B cell (primary cell): ENCODE results near the gene CABLES1. TPM values are rescaled to one million over a fixed set of nuclear protein-coding genes. Genes with fewer than 3 reads are reported as not detected.

ENCODE experiments used
- ATAC-seq: fragments of 200-7000 bp; cut with Tn5 transposase; one replicate; pipeline ENCODE4 v1.10.0; 2021; ENCODE audit warnings: low read depth, mild to moderate bottlenecking, moderate number of reproducible peaks, moderate library complexity
- CTCF ChIA-PET: fragments of 350-600 bp; sonication (Branson Sonifier 250); formaldehyde crosslinking; loops from one replicate; lab custom pipeline; 2021; ENCODE audit warnings: antibody characterized with exemption, inconsistent platforms; lab: Charles Lee
- POLR2A ChIA-PET: fragments of 350-600 bp; sonication (Branson Sonifier 250); formaldehyde crosslinking; loops from one replicate; lab custom pipeline; 2021; ENCODE audit warnings: antibody characterized with exemption; lab: Charles Lee
- DNase-seq: peaks from one replicate; pipeline ENCODE4 v3.0.0; 2013
- H2AFZ ChIP-seq: 2 replicates; pipeline ENCODE4 v1.6.1; 2012; ENCODE audit warnings: mild to moderate bottlenecking, low read depth, low read length; ENCODE audit not compliant: insufficient read depth, poor library complexity, severe bottlenecking
- H3K27ac ChIP-seq, 2 donors: 1 replicate in 1 of 2; 2 replicates in 1 of 2; pipeline ENCODE4 v1.5.1; 2012 to 2013; ENCODE audit warnings: low read length in 2 of 2, mild to moderate bottlenecking in 2 of 2, moderate library complexity in 1 of 2
- H3K27me3 ChIP-seq, 4 experiments: fragments of 200-600 bp in 1 of 4; sonication (generic) in 1 of 4; replicated peaks in 1 of 4; 1 replicate in 2 of 4; 2 replicates in 2 of 4; pipeline versions ENCODE4 v1.6.1 to v1.7.0; 2013 to 2016; ENCODE audit warnings: low read length in 3 of 4, mild to moderate bottlenecking in 2 of 4, mixed read lengths in 1 of 4, moderate library complexity in 1 of 4; ENCODE audit not compliant: insufficient read depth in 4 of 4, control insufficient read depth in 3 of 4; ENCODE audit errors: control extremely low read depth in 1 of 4
- H3K36me3 ChIP-seq, 2 experiments: replicated peaks in 1 of 2; 1 replicate in 1 of 2; 2 replicates in 1 of 2; pipeline versions ENCODE4 v1.6.1 to v1.7.1; 2013; ENCODE audit warnings: low read length in 1 of 2; ENCODE audit not compliant: insufficient read depth in 2 of 2, control insufficient read depth in 1 of 2; ENCODE audit errors: control extremely low read depth in 1 of 2, extremely low read depth in 1 of 2
- H3K4me1 ChIP-seq, 2 donors: fragments of 200-600 bp in 1 of 2; sonication (generic) in 1 of 2; 1 replicate in 1 of 2; 2 replicates in 1 of 2; pipeline versions ENCODE4 v1.5.1 to v1.6.1; 2013 to 2017; ENCODE audit warnings: low read length in 2 of 2; ENCODE audit not compliant: control insufficient read depth in 2 of 2, insufficient read depth in 2 of 2
- H3K4me2 ChIP-seq: replicated peaks from 2 replicates; pipeline ENCODE3; 2012; ENCODE audit warnings: mild to moderate bottlenecking, low read depth, low read length; ENCODE audit not compliant: poor library complexity, severe bottlenecking
- H3K4me3 ChIP-seq, 5 experiments: fragments of 200-600 bp in 1 of 5; sonication (generic) in 1 of 5; 1 replicate in 3 of 5; 2 replicates in 2 of 5; pipeline versions ENCODE4 v1.5.1 to v1.7.0; 2011 to 2016; ENCODE audit warnings: low read length in 4 of 5, mild to moderate bottlenecking in 4 of 5, low read depth in 2 of 5, control low read depth in 1 of 5, moderate library complexity in 1 of 5; ENCODE audit not compliant: insufficient read depth in 1 of 5; ENCODE audit errors: control extremely low read depth in 1 of 5, extremely low read depth in 1 of 5
- H3K79me2 ChIP-seq: fragments of 200-600 bp; sonication (generic); one replicate; pipeline ENCODE4 v1.6.0; 2016; ENCODE audit warnings: low read length; ENCODE audit not compliant: control insufficient read depth, insufficient read depth
- H3K9ac ChIP-seq: fragments of 200-600 bp; sonication (generic); 2 replicates; pipeline ENCODE4 v1.6.1; 2017; ENCODE audit warnings: mild to moderate bottlenecking, low read length, moderate library complexity
- H3K9me3 ChIP-seq, 3 donors: one replicate each; pipeline versions ENCODE4 v1.6.1 to v1.7.1; 2013; ENCODE audit warnings: low read length in 2 of 3; ENCODE audit not compliant: control insufficient read depth in 2 of 3, insufficient read depth in 1 of 3; ENCODE audit errors: control extremely low read depth in 1 of 3
- H4K20me1 ChIP-seq: 2 replicates; pipeline ENCODE4 v1.6.0; 2012; ENCODE audit warnings: mild to moderate bottlenecking, low read length; ENCODE audit not compliant: insufficient read depth, control insufficient read depth, poor library complexity, severe bottlenecking
- H3K27ac Mint-ChIP-seq: one replicate; pipeline ENCODE4 v1.8.0; 2021; ENCODE audit warnings: mixed read lengths
- H3K27me3 Mint-ChIP-seq: one replicate; pipeline ENCODE4 v1.8.0; 2021; ENCODE audit warnings: mixed read lengths
- H3K4me1 Mint-ChIP-seq: one replicate; pipeline ENCODE4 v1.8.0; 2021; ENCODE audit warnings: mixed read lengths
- H3K4me3 Mint-ChIP-seq: one replicate; pipeline ENCODE4 v1.8.0; 2021; ENCODE audit warnings: mixed read lengths
- H3K9me3 Mint-ChIP-seq: one replicate; pipeline ENCODE4 v1.8.0; 2022; ENCODE audit warnings: mixed read lengths; ENCODE audit not compliant: insufficient read depth
- EZH2 ChIP-seq: IDR thresholded peaks from 2 replicates; pipeline ENCODE4 v1.6.1; 2012; ENCODE audit warnings: borderline replicate concordance, low read depth, mild to moderate bottlenecking, moderate library complexity, low read length; ENCODE audit not compliant: insufficient read depth, poor library complexity, severe bottlenecking
- WGBS: methylation state at CpG from one replicate; pipeline ENCODE4 v1.1.5; 2013; ENCODE audit warnings: missing lambda C conversion rate; ENCODE audit not compliant: insufficient coverage; 5-methylcytosine and 5-hydroxymethylcytosine counted together
- intact Hi-C: fragments of 100-400 bp; cut with micrococcal nuclease; formaldehyde crosslinking; loops from one replicate; pipeline ENCODE4 v1.10.0; 2022
- polyA plus RNA-seq: library from polyadenylated mRNA; depleted of rRNA; stranded (reverse); fragments of >200 nt; gene quantifications from 2 replicates; pipeline ENCODE4 v1.2.3, GENCODE V29; 2012
- total RNA-seq, 2 donors: library from RNA; stranded (reverse); fragments of 120-200 nt in 1 of 2; gene quantifications; 1 replicate in 1 of 2; 2 replicates in 1 of 2; pipeline versions ENCODE4 v1.2.3 to v1.2.4, GENCODE V29; 2013 to 2022
- TF ChIP-seq, protein P1 (sequence below): fragments of 200-600 bp; IDR thresholded peaks from one replicate; pipeline ENCODE4 v1.8.0; 2022; ENCODE audit warnings: antibody characterized with exemption, mild to moderate bottlenecking

Gene CABLES1
- total and polyA plus RNA-seq, 2 donors (not counting 1 experiment from before 2014, with no cell fraction given): 0.30 to 56.3 TPM

DNA sequence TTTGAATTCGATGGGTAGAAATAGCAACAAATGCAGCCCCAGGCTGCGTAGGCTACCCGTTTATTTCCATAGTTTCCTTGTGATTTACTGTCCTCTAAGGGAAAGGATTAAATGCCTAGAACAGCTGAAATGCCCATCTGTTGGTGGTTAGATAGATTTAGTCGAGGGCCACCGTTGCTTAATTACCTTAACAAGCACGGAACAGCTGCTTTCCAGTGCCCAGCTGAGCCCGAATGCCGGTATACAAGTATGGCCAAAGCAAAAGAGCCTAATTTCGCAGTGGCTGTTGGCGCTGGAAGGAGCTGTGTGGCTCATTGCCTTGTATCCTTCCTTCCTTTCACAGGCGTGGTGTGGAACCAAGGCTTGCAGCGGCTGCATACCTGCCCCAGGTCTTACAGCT, 109.1 kb downstream of the CABLES1 start:
- H3K9ac ChIP-seq: no peak overlapping the region
- intact Hi-C loops: no loop called here
- no peak overlapping the region for H3K4me2 ChIP-seq
- 89% methylated on average over 11 of the region's 12 CpGs for WGBS
- no peak for TF ChIP-seq EZH2
- TF ChIP-seq, protein P1, sequence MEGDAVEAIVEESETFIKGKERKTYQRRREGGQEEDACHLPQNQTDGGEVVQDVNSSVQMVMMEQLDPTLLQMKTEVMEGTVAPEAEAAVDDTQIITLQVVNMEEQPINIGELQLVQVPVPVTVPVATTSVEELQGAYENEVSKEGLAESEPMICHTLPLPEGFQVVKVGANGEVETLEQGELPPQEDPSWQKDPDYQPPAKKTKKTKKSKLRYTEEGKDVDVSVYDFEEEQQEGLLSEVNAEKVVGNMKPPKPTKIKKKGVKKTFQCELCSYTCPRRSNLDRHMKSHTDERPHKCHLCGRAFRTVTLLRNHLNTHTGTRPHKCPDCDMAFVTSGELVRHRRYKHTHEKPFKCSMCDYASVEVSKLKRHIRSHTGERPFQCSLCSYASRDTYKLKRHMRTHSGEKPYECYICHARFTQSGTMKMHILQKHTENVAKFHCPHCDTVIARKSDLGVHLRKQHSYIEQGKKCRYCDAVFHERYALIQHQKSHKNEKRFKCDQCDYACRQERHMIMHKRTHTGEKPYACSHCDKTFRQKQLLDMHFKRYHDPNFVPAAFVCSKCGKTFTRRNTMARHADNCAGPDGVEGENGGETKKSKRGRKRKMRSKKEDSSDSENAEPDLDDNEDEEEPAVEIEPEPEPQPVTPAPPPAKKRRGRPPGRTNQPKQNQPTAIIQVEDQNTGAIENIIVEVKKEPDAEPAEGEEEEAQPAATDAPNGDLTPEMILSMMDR: no peak
- H3K36me3 ChIP-seq: no peaks in the 10 kb centered on the region
- H3K27ac ChIP-seq: no peak overlapping the region
- no peaks in the 10 kb centered on the region for H3K27me3 ChIP-seq
- ChIA-PET POLR2A (interaction anchor here (0.6 kb wide), 1 partner anchor 71 kb away, joined by 3 read pairs; no protein-coding TSS in a partner anchor), CTCF (interaction anchor here (1.2 kb wide), 1 partner anchor 113 kb away, joined by 5 read pairs; no protein-coding TSS in a partner anchor)
- Mint-ChIP-seq H3K4me1 (peaks cover 23% of the 10 kb centered on the region), H3K27me3 (peaks cover 4% of the 10 kb centered on the region), H3K27ac (no peak overlapping the region), H3K9me3 (no peaks in the 10 kb centered on the region), H3K4me3 (no peak overlapping the region)
- H2AFZ ChIP-seq: no peak overlapping the region
- H3K79me2 ChIP-seq: no peaks in the 10 kb centered on the region
- H3K9me3 ChIP-seq: peaks cover 0 to 7% (median 0%) of the 10 kb centered on the region in 3 donors
- ATAC-seq (no peak), DNase-seq (no peak)
- no peaks in the 10 kb centered on the region for H4K20me1 ChIP-seq
- H3K4me1 ChIP-seq: peaks cover 0 to 4% of the 10 kb centered on the region in 2 donors
- H3K4me3 ChIP-seq: no peak overlapping the region

DNA sequence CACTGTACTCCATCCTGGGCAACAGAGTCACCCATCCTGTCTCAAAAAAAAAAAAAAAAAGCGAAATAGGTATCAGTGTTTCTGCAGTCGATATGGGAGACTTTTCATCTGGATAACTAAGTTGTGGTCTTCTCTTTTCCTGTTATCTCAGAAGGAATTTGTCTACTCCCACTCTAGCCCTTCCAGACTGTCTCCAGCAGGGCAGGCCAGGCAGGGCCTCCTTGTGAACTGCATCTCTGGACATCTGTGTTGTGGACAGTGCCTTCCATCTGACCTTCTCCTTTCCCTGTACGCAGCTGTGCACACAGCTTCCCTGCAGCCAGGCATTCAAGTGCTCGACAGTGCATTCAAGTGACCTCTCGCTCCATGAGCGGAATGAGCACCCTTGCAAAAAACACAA, 110.2 kb downstream of the CABLES1 start:
- no peak for TF ChIP-seq EZH2
- TF ChIP-seq, protein P1: no peak
- peaks cover 23% of the 10 kb centered on the region for H3K4me1 Mint-ChIP-seq
- Histone ChIP-seq H3K9ac (no peak overlapping the region), H2AFZ (no peak overlapping the region), H3K27me3 (no peaks in the 10 kb centered on the region), H4K20me1 (no peaks in the 10 kb centered on the region), H3K36me3 (no peaks in the 10 kb centered on the region), H3K27ac (no peak overlapping the region), H3K9me3 (peaks cover 0 to 7% (median 0%) of the 10 kb centered on the region in 3 donors), H3K4me3 (no peak overlapping the region), H3K4me2 (no peak overlapping the region), H3K4me1 (peaks cover 0 to 4% of the 10 kb centered on the region in 2 donors), H3K79me2 (no peaks in the 10 kb centered on the region)
- DNase-seq (no peak), ATAC-seq (no peak)
- H3K9me3 Mint-ChIP-seq: no peaks in the 10 kb centered on the region
- no peak overlapping the region for H3K27ac Mint-ChIP-seq
- intact Hi-C loops: no loop called here
- POLR2A ChIA-PET: interaction anchor here (0.8 kb wide), 1 partner anchor 23 kb away, joined by 4 read pairs; no protein-coding TSS in a partner anchor
- CTCF ChIA-PET: interaction anchor here (0.7 to 1.2 kb wide), 2 partner anchors 114 to 276 kb away, joined by 3 to 5 read pairs; no protein-coding TSS in a partner anchor
- H3K27me3 Mint-ChIP-seq: peaks cover 4% of the 10 kb centered on the region
- WGBS: 100% methylated on average over 4 of the region's 6 CpGs
- no peak overlapping the region for H3K4me3 Mint-ChIP-seq
